NB4 (cell line): ENCODE results near the gene FAM8A1.

Experiments used
- POLR2A ChIP-seq: IDR thresholded peaks from 2 replicates; pipeline ENCODE4 v1.6.1; 2011; ENCODE audit warnings: mild to moderate bottlenecking; ENCODE audit not compliant: insufficient read length; ENCODE audit errors: extremely low read depth
- TF ChIP-seq, protein P1 (sequence below): IDR thresholded peaks from one replicate; pipeline ENCODE4 v1.5.1; 2012; ENCODE audit warnings: low read depth, low read length

DNA sequence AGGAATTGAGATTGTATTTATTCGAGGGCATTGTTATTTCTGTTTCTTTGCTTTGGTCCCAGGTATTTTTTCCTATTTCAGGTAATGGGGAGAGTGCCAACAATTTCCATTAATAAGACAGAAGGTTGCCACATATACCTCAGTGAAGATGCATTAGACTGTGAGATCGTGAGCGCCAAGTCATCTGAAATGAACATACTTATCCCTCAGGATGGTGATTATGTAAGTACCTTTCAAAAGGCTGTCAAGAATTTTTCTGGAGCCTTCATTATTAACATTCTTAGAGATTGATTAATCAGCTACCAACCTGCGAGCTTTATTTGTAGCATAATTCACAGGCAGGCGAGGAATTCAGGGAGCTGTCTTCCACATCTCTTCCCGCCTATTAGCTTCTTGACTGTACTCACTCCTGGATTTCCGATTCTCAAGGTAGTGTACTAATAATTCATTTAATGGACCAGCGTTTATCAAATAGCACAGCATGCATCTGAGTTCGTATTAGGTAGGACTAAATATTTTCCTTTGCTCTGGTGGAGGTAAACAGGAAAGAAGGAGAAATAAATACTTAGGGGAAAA, 48.6 kb upstream of the FAM8A1 start:
- no peak for TF ChIP-seq POLR2A
- TF ChIP-seq, protein P1, sequence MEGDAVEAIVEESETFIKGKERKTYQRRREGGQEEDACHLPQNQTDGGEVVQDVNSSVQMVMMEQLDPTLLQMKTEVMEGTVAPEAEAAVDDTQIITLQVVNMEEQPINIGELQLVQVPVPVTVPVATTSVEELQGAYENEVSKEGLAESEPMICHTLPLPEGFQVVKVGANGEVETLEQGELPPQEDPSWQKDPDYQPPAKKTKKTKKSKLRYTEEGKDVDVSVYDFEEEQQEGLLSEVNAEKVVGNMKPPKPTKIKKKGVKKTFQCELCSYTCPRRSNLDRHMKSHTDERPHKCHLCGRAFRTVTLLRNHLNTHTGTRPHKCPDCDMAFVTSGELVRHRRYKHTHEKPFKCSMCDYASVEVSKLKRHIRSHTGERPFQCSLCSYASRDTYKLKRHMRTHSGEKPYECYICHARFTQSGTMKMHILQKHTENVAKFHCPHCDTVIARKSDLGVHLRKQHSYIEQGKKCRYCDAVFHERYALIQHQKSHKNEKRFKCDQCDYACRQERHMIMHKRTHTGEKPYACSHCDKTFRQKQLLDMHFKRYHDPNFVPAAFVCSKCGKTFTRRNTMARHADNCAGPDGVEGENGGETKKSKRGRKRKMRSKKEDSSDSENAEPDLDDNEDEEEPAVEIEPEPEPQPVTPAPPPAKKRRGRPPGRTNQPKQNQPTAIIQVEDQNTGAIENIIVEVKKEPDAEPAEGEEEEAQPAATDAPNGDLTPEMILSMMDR: no peak
